ENCODE data around the gene LTC4S.
"Not testable (repeated sequence)": the region's sequence is repeated elsewhere in the genome, so short reads cannot be mapped to it uniquely, and the experiment has no call there.

LTC4S gene

DNA sequence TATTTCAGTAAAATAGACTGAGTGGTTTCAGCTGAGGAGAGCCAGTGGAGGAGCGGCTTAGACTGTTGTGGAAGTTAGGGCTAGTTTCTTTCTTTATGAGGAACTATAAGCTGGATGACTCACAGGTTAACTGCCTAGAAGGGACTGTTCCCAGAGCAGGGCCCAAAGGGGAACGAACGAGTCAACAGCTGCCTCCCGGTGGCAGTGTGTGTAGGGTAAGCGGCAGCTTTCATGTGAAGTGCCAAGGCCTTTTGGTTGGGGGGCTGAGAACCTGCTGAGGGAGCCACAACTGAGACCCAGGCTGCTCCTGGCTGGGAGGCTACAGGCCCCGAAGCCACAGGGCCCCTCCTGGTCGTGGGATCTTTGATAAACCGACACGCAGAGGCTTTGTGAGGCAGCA lies 33.9 kb downstream of the LTC4S start:
- no peak for DNase-seq

DNA sequence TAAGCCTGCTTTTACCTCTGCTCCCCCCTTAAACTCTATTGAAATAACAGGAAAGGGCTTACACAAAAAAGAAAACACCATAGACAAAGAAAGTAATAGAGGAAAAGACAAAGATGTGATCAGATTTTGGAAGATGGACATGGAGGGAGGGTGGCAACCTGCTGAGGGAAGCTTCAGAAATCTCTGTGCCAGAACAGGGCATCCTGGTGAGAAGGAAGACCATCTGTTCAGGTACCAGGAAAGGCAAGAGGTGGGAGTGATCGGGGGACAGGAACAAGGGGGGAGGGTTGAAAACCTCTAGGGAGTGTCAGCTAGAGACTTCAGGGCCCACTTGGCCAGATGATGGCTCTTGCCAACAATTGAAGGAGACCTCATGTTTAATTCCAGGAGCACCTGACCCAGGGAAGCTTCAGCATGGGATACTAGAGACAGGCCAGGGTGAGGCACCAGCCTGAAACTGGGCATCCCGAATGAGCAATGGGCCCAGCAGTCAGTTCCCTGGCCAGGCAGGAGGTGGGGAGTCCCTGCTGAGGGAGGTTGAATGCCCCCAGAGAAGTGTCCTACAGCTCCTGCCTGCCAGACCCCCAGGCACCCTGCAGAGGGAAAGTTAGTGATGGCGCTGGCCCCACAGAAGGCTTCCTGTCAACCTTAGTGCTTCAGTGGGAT lies 35.1 kb downstream of the LTC4S start:
- DNase-seq, result no peak

DNA sequence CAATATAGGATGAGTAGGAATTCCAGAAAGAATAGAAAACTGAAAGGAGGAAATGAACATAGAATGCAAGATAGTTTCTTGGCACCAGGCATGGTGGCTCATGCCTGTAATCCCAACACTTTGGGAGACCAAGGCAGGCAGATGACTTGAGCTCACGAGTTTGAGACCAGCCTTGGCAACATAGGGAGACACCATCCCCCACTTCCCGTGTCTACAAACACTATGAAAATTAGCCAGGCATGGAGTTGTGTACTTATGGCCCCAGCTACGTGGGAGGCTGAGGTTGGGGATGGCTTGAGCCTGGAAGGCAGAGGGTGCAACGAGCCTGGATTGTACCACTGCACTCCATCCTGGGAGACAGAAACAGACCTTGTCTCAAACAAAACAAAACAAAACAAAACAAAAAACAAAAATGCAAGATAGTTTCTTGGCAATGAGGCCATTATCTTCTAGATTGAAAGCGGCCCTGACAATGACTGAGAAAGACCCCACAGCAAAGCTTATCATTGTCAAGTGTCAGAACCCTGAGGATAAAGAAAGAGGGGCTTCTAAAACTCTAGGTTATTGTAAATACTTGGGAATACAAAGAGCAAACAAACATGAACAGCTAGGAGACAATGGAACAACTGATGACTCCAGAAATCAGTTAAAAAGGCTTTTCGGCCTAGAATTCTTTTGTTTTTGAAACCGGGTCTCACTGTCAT lies 36.1 kb downstream of the LTC4S start:
- DNase-seq, result no peak

DNA sequence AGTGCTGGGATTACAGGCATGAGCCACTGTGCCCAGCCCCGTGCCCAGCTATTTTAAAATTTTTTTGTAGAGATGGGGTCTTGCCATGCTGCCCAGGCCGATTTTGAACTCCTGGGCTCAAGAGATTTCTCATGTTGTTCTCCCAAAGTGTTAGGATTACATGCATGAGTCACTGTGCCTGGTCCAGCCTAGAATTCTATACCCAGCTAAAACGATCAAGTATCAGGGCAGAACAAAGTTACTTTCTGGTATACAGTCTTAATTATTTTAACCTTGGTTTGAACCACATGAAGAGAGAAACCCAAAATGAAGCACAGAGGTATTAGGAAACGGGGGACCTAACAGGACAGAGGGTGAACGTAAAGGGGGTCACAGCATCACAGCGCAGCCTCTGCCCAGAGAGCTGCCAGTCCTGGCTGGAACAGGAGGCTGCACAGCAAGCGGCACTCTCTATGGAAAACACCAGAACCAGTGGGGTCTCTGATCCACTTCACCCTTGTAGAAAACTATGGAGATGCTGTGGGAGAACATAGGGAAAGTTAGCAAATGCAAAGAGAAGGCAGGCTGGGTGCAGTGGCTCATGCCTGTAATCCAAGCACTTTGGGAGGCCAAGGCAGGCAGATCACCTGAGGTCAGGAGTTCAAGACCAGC lies 37.2 kb downstream of the LTC4S start:
- DNase-seq, result no peak

DNA sequence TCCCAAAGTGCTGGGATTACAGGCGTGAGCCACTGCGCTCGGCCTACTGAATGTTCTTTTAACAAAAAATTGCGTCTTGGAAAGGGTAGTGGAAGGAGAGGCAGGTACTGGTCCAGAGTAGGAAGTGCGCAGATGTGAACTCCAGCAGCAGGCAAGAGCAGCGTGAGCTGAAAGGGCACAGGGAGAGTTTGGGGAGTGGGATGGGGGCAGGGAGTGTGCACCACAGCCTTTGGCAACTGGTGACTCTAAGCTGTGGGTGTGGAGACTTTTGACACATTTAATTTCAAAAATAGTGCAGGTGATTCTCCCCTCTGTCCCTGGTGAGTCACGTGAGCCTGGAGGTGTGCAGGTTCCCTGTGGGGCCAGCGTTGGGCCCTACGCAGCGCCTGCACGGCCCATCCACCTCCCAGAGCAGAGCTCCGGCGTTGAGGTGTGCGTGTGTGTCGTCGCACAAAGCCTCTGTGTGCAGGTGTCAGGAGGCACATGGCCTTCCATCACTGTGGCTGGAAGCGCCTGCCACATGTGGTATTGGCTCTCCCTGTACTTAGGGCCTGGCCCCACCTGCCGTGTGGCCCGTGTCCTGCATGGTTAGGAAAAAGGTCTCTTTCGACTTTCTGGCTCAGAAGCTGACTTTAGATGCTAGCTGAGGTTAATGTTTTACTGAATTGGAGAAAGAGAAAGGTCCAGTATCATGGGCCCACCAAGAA lies 38.4 kb downstream of the LTC4S start:
- no peak for DNase-seq

DNA sequence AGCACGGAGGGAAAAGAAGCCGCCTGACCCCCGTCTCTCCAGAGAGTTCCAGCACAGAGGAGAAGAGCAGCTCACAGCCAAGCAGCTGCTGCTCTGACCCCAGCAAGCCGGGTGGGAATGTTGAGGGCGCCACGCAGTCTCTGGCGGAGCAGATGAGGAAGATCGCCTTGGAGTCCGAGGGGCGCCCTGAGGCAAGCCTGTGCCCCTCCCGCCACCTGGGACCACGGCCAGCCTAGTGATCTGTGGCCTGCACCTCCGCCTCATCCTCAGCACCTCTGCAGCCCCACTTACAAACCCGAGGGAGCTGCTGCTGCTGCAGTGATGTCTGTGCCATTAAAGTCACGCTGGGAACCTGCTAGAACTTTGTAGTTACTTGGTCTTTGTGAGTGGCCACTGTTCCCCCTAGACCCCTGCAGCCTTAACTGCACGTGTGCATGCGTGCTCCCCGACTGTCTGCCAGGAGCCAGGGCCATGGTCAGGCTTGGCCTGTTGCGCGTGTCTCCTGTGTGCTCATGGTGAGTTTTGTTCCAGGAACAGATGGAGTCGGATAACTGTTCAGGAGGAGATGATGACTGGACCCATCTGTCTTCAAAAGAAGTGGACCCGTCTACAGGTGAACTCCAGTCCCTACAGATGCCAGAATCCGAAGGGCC lies 39.4 kb downstream of the LTC4S start:
- DNase-seq, result no peak

DNA sequence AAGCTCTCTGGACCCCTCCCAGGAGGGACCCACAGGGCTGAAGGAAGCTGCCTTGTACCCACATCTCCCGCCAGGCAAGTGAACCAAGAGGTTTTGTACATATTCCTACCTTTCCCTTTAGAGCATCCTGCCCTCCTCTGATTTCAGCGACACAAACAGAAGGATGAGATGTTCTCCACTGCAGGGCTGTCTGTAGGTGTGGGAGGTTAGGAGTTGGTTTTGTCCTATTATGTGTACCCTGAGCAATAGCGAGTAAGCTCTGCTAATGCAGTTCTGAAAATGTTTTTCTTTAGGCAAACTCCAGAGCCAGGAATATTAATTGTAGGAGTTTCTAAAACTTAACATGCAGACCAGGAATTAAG lies 39.9 kb downstream of the LTC4S start:
- DNase-seq, result no peak

DNA sequence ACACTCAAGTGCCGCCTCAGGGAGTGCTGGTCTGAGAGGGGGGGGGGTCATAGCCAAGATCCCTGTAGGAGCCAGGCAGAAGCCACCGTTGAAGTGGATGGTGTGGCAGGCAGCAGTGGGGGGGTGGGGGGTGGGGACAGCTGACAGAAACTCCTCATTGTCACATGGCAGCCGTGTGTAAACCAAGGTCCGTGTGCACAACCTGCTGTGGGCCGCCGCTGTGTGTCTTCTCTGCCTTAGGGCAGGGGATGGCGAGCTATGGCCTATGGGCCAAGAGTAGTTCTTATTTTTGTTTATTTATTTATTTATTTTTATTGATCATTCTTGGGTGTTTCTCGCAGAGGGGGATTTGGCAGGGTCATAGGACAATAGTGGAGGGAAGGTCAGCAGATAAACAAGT lies 40.3 kb downstream of the LTC4S start:
- no peak for DNase-seq

DNA sequence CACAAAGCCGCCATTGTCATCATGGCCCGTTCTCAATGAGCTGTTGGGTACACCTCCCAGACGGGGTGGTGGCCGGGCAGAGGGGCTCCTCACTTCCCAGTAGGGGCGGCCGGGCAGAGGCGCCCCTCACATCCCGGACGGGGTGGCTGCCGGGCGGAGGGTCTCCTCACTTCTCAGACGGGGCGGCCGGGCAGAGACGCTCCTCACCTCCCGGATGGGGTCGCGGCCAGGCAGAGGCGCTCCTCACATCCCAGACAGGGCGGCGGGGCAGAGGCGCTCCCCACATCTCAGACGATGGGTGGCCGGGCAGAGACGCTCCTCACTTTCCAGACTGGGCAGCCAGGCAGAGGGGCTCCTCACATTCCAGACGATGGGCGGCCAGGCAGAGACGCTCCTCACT lies 41.1 kb downstream of the LTC4S start:
- not testable (repeated sequence) for DNase-seq

DNA sequence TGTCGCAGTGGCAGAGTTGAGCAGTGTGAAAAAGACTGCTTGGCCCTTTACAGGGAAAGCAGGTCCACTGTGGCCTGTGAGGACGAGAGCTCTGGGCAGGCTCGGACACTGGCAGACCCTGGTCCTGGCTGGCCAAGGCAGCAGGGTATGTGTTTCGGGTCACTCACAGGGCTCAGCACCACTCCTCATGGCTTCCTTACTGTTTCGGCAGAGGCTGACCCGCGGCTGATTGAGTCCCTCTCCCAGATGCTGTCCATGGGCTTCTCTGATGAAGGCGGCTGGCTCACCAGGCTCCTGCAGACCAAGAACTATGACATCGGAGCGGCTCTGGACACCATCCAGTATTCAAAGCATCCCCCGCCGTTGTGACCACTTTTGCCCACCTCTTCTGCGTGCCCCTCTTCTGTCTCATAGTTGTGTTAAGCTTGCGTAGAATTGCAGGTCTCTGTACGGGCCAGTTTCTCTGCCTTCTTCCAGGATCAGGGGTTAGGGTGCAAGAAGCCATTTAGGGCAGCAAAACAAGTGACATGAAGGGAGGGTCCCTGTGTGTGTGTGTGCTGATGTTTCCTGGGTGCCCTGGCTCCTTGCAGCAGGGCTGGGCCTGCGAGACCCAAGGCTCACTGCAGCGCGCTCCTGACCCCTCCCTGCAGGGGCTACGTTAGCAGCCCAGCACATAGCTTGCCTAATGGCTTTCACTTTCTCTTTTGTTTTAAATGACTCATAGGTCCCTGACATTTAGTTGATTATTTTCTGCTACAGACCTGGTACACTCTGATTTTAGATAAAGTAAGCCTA lies 42.6 kb downstream of the LTC4S start:
- no peak for DNase-seq

DNA sequence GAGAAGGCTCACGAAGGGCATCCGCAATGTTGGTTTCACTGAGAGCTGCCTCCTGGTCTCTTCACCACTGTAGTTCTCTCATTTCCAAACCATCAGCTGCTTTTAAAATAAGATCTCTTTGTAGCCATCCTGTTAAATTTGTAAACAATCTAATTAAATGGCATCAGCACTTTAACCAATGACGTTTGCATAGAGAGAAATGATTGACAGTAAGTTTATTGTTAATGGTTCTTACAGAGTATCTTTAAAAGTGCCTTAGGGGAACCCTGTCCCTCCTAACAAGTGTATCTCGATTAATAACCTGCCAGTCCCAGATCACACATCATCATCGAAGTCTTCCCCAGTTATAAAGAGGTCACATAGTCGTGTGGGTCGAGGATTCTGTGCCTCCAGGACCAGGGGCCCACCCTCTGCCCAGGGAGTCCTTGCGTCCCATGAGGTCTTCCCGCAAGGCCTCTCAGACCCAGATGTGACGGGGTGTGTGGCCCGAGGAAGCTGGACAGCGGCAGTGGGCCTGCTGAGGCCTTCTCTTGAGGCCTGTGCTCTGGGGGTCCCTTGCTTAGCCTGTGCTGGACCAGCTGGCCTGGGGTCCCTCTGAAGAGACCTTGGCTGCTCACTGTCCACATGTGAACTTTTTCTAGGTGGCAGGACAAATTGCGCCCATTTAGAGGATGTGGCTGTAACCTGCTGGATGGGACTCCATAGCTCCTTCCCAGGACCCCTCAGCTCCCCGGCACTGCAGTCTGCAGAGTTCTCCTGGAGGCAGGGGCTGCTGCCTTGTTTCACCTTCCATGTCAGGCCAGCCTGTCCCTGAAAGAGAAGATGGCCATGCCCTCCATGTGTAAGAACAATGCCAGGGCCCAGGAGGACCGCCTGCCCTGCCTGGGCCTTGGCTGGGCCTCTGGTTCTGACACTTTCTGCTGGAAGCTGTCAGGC lies 43.6 kb downstream of the LTC4S start:
- no peak for DNase-seq

DNA sequence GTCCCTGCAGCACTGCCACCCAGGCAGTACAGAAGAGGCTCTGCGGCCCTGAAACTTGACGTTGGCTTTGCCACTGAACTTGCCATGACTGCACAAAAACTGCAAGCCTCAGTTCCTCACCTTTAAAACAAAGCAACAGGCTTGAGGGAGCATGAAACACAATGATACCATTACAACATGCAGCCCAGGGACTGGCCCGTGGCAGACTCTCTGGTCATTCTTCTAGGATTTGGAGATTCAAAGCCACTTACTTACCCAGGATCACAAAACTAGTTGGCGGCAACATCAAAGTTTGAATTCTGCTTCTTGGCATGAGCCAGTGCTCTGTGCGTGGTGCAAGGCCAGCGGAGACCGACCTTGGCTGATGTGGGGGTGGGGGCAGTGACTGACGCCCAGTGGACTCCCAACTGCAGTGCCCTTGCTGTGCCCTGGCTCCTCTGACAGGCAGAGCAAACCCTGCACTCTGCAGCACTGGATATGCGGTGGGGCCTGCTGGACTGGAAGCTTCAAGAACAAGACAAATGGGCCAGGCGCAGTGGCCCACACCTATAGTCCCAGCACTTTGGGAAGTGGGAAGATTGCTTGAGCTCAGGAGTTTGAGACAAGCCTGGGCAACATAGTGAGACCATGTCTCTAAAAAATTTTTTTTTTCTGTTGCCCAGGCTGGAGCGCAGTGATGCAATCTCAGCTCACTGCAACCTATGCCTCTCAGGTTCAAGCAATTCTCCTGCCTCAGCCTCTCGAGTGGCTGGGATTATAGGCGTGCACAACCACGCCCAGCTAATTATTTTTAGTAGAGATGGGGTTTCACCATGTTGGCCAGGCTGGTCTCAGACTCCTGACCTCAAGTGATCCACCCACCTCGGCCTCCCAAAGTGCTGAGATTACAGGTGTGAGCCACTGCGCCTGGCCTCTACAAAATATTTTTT lies 45.8 kb downstream of the LTC4S start:
- no peak for DNase-seq

DNA sequence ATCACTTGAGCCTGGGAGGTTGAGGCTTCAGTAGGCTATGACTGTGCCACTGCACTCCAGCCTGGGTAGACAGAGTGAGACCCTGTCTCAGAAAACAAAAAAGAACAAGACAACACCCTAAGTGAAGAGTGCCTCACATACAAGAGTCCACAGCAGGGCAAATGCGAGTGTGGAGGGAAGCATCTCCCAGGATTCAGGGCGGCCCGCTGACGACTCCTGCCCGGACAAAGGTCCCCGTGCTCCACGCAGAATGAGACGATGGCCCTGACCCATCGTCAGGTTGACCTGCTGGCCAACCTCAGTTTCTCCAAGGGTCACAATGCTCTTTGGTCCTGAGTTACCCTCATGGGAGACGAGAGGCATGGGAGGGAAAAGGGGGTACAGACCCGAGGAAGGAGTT lies 46.5 kb downstream of the LTC4S start:
- no peak for DNase-seq

DNA sequence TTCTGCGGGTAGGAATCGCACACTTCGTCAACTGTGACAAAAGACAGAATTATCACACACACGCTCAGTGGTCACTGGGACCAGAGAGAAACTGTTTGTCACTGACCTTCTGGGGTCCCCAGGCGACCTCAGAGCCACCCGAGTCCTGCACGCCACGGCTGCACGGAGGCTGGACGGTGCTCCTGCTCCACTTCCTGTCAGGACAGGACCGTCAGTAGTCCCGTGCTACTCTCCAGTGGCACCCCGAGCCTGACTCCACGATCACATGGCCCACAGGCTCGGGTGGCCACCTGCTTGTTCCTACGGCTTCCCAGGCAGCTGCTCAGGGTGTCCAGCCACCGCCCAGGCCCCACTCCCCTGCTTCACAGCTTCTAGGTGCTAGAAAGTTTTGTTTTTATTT lies 47.0 kb downstream of the LTC4S start:
- DNase-seq, result no peak

DNA sequence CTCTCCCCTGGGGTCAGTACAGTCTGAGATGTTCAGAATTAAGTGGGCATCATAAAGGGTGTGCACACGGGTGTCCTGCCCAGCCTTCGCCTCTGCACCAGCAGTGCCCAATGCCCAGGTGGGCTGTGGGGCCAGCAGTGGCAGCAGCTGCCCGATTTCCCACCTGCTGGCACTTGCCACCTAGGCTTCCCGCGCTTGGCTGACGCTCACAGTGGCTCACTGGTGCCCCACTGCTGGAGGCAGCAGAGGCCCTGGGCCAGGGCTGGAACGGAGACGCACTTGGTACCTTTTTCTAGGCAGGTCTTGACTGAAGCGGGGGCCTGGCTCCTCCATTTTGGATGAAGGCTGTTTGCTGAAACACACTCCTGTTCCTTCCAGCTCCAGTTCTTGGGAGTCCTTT lies 47.8 kb downstream of the LTC4S start:
- no peak for DNase-seq

All from NCI-H2107 (cell line).